NCI-H524 (cell line): Measurements from ENCODE around the gene PIK3C2G.
"Not testable (repeated sequence)": the region's sequence is repeated elsewhere in the genome, so short reads cannot be mapped to it uniquely, and the experiment has no call there.

ENCODE experiments used
- DNase-seq, 2 experiments: peaks; one replicate each; lab custom pipeline; 2025; lab: John Stamatoyannopoulos, UW

Gene PIK3C2G

DNA sequence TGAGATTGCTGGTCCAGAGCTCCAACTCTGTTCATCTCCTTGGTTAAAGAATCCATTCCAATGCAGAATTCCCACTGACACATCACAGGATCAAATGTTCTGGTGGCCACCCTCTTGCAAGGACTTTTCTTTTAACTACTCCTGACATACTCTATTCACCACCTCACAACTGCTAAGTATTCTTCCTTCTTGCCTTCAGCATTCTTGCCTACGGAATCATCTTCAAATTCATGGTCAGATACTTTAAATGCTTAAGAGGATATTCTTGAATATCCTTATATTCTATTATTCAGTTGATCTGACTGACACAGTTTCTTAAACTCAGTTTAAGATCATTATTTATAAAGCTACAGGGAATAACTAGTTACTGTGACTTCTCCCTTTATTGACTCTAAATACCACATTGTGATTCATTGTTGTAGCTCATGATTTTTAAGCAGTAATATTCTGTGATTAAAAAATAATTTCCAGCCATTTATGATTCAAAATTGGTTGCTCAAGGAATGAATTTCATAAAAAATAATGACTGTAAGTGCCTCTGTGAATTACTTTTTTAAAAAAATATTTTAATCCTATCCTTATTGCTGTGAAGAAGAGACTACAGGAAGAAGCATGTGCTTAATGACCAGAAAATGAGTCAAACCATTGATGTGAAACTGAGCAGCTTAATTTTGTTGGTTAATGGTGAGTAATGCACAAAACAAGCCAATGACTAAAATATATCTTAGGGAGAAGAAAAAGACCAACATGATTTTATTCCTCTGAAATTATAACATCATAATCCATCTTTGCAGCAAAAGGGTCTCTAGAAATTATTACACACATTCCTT is 207.1 kb downstream of the PIK3C2G start:
- no peak for DNase-seq

- no peak for DNase-seq
These were observed 208.9 kb downstream of the PIK3C2G start for GRCh38 chr12:18470251-18470650.

DNA sequence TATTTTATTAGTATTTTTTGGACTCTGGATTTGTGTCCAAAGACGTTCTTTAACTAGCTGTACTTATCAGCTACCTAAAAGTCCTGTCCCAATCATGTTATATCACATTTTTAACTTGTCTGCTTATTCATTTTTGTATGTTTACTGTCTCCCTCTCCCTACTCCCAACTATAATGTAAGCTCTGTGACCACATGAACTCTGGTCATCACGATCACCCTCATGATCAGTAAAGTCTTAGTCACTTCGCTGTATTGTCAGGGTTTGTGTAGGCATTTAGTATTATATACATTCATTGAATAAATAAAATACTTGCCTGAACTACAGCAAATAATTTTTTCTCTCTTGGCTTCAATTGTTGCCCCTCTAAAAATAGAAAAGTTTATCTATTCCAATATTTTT is 211.0 kb downstream of the PIK3C2G start:
- DNase-seq, result no peak

DNA sequence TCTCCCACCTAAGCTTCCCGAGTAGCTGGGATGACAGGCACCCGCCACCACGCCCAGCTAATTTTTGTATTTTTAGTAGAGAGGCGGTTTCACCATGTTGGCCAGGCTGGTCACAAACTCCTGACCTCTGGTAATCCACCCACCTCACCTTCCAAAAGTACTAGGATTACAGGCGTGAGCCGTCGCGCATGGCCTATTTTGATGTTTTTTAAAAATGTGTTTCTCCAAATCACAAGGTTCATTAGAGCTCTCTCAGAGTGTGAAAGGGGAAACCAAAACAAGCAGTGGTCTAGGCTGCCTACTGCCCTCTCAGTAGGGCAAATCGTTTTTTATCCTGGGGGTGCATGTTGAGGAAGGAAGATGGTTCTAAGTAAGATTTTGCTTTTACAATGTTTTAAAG is 211.5 kb downstream of the PIK3C2G start:
- no peak for DNase-seq

DNA sequence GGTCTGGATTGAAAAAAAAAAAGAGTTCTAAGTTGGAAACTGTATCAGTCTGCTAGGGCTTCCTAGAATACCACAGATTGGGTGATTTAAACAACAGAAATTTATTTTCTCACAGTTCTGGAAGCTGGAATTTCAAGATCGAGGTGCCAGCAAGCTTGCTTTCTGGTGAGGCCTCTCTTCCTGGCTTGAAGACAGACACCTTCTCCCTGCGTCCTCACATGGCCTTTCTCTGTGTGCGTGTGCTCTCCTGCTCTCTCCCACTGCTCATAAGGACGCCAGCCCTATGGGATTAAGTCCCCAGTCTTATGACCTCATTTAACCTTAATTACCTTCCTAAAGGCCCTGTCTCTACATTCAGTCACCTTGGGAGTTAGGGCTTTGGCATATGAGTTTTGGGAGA is 215.5 kb downstream of the PIK3C2G start:
- peak in 1 of 2 experiments; percentile 31 for DNase-seq

GRCh38 chr12:18479256-18479655 is 217.9 kb downstream of the PIK3C2G start:
- no peak for DNase-seq

DNA sequence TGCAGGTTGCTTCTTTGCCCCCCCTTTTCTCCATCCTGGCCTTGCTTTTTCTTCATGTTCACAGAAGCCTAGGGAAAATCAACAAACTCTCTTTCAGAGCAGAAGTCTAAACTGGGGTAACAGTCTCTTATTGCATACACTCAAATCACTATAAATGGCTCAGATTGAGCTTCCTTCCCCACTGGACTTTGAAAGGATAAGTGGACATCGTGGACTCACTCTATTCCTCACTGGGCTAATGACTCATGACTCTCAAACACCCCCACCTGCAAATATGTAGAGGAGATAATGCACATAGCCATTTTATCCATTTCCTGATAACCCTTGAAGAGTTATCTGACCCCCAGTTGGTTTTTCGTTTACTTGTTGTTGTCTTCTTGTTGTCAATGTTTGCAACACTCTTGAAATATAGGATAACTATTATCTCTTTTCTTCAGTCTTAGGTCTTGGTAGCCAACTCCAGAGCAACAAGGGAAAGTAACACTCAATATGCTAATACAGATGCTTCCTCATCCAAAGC is 221.3 kb downstream of the PIK3C2G start:
- DNase-seq, result no peak

DNA sequence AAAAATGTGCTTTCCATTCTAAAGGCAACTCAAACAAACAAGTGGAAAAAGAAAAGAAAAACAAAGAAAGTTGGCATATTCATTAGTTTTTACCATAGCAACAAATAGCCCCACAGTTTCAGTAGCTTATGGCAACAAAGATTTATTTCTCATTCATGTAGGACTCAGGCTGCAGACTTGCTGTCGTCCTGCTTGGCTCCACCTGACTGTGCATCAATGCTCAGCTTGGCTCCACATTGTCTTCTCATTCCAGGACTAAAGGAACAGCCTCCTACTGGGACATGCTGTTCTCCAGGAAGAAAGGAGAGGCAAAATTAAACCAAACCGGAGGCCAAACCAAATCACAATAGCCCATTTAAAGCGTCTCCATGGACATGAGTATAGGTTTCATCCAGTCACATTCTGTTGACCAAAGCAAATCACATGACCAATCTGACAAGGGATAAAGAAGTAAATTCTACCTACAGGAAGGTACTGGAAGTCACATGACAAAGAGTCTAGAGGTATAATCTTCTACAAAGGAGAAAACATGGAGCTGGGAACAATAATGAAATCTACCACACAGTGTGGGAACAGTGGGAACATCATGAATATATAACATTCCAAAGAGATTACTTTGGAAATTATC is 222.5 kb downstream of the PIK3C2G start:
- DNase-seq, result no peak

- no peak for DNase-seq
These were observed 224.7 kb downstream of the PIK3C2G start for GRCh38 chr12:18486036-18486435.

DNA sequence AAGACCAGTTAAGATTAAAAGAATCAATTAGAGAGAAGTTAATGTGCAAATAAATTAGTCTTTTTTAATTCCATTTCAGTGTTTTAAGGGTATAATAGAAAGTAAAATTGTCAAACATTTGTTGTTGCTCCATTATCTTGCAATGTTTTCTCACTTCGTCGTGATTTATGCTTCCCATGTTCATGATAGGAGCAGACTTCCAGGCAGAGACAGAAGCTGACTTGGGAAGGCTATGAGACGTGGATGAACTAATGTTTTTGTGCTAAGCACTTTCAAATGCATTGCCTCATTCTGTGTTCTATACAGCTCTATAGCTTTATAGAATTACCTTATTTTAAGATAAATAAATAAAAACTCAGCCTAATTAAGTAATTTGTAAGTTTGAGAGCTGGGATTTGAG is 226.2 kb downstream of the PIK3C2G start:
- no peak for DNase-seq

DNA sequence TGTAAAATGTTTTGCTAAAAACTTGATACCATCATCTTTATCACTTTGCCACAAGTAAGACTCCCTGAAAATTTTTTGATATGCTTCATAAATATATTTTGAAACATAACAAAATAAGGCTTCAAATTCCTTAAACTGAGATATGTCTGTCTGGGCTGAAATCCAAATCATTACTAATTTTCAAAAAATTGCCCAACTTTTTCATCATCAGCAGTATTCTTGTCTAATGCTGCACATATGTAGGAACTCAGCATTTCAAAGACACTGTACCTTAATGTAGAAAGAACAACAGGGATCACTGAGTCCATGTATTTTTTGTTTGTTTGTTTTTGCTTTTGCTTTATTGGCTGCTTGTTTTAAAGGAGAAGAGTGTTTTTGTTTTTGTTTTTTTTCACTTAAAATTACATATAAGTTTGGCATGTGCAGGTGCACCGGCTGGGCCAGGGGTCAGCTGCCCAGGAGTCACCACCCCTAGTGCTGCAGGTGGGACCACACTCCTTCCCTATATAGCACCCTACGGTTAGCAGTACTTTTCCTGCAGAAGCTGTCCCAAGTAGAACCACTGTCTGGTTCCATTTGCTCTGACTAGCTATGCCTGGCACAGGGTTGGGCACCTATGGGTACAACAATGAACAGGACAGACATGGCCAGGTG is 231.2 kb downstream of the PIK3C2G start:
- no peak for DNase-seq

- peak in 1 of 2 experiments; percentile 4 for DNase-seq
These were observed 234.8 kb downstream of the PIK3C2G start for GRCh38 chr12:18496156-18496555.

- DNase-seq, result not testable (repeated sequence)
These were observed 238.8 kb downstream of the PIK3C2G start for GRCh38 chr12:18500160-18500574.

- DNase-seq, result not testable (repeated sequence)
These were observed 239.4 kb downstream of the PIK3C2G start for GRCh38 chr12:18500736-18501135.

- no peak for DNase-seq
These were observed 241.2 kb downstream of the PIK3C2G start for GRCh38 chr12:18502422-18502968.

- no peak for DNase-seq
These were observed 260.1 kb downstream of the PIK3C2G start for GRCh38 chr12:18521461-18521860.

- no peak for DNase-seq
These were observed 261.5 kb downstream of the PIK3C2G start for GRCh38 chr12:18522806-18523205.

GRCh38 chr12:18542497-18542896 is 281.2 kb downstream of the PIK3C2G start:
- not testable (repeated sequence) for DNase-seq

GRCh38 chr12:18546399-18546798 is 285.1 kb downstream of the PIK3C2G start:
- DNase-seq, result no peak

- DNase-seq, result no peak
These were observed 288.3 kb downstream of the PIK3C2G start for GRCh38 chr12:18549598-18549997.

- DNase-seq, result no peak
These were observed 289.8 kb downstream of the PIK3C2G start for GRCh38 chr12:18551106-18551505.

DNA sequence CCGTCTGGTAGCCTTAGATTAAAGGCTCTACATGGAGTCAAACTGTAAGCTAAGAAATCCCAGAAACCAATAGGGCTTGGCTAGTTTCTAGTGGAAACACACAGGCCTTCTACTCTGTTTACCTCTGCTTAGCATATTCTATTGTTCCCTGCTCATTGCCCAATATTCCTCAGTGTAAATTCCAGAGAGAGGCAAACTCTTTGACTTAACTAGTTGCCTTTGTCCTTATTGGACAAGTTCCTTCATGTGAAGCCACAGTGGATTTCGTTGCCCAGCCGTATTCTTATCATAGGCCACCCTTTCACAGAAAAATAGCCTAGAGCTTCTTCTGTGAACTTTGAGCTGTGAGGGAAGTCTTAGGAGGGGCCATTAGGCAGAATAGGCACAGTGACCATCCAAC is 290.4 kb downstream of the PIK3C2G start:
- no peak for DNase-seq
